ENCODE data around the gene HNRNPA3. TPM values are rescaled to one million over a fixed set of nuclear protein-coding genes. Genes with fewer than 3 reads are reported as not detected.

The HNRNPA3 gene
- total RNA-seq, 1 experiment from 2014 or later = 61.6 TPM

GRCh38 chr2:177271981-177272666, 59.5 kb downstream of the HNRNPA3 start:
- no peak for DNase-seq (ENCODE audit: low read depth)

DNA sequence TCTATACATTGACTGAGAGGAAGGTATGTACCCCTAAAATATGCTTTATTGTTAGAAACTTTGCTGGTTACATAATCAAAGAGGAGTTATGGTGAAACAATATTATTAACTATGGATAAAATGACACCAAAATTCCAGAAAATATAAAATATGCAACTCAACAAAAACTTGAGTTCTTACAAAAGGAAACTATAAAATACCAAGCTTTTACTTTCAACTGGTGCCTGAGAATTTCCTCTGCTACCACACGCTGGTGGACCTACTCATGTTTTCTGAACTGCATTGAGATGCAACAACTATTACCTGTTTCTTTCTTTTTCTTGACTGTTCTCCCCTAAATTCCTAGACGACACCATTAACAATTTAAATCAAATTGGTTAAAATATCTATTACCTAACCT, 60.2 kb downstream of the HNRNPA3 start:
- DNase-seq (ENCODE audit: low read depth) = no peak

- DNase-seq (ENCODE audit: low read depth) = no peak
Observed at GRCh38 chr2:177273408-177273807, 60.8 kb downstream of the HNRNPA3 start.

Other genes with a start within 250 kb of the HNRNPA3 start
- 66.0 and 68.6 TPM in 2 replicates for gene NFE2L2, start 51.9 kb downstream of the HNRNPA3 start, total RNA-seq (2014; rRNA removed; shearing (Covaris generic))
- gene AGPS, start 180.0 kb downstream of the HNRNPA3 start, total RNA-seq (2014; rRNA removed; shearing (Covaris generic)) = 32.2 and 46.7 TPM in 2 replicates

Data from M059J (cell line).